Coronary artery (tissue), 2 donors: ENCODE measurements around the gene SLC5A4.
"Not testable (repeated sequence)": the region's sequence is repeated elsewhere in the genome, so short reads cannot be mapped to it uniquely, and the experiment has no call there.

Source experiments
- DNase-seq: peaks from one replicate; pipeline ENCODE4 v3.0.0-alpha.2; 2017; ENCODE audit warnings: low spot score
- H3K27ac ChIP-seq, 2 donors: fragments of 200-600 bp; sonication (generic); one replicate each; pipeline ENCODE4 v1.5.1; 2016 to 2019
- H3K4me3 ChIP-seq: fragments of 200-600 bp; sonication (generic); 2 replicates; pipeline ENCODE4 v1.5.1; 2016; ENCODE audit warnings: mild to moderate bottlenecking, moderate library complexity
- TF ChIP-seq, protein P1 (sequence below): fragments of 200-600 bp; sonication (generic); IDR thresholded peaks from one replicate; pipeline ENCODE4 v1.5.1; 2019; ENCODE audit warnings: antibody characterized with exemption

The SLC5A4 gene

DNA sequence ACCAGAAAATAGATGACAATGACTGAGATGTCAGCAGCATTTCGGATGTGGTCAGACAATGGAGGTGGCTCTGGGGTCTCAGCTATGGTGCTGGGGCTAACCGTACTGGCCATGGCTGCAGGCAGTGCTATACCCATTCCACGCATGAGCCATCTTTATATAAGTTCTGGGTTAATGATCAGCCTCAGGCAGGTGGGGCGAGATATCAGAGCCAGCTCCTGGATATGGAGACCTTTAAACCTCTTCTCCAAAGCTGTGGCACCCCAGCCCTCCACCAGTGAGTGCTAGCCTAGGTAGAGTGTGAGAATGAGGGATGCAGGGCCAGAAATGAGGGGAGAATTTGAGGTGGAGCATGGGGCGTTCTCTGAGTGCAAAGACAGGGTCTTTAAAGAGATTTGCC, at the start of gene SLC5A4:
TSS of gene SLC5A4 (minus strand) at position 131 of the 400 bp plus-strand sequence. CDS start at position 113, 18 bp downstream.
- TF ChIP-seq, protein P1, sequence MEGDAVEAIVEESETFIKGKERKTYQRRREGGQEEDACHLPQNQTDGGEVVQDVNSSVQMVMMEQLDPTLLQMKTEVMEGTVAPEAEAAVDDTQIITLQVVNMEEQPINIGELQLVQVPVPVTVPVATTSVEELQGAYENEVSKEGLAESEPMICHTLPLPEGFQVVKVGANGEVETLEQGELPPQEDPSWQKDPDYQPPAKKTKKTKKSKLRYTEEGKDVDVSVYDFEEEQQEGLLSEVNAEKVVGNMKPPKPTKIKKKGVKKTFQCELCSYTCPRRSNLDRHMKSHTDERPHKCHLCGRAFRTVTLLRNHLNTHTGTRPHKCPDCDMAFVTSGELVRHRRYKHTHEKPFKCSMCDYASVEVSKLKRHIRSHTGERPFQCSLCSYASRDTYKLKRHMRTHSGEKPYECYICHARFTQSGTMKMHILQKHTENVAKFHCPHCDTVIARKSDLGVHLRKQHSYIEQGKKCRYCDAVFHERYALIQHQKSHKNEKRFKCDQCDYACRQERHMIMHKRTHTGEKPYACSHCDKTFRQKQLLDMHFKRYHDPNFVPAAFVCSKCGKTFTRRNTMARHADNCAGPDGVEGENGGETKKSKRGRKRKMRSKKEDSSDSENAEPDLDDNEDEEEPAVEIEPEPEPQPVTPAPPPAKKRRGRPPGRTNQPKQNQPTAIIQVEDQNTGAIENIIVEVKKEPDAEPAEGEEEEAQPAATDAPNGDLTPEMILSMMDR, result no peak
- no peak within 1 kb of the TSS for H3K4me3 ChIP-seq
- no peak for DNase-seq
- no peak within 1 kb of the TSS for H3K27ac ChIP-seq

DNA sequence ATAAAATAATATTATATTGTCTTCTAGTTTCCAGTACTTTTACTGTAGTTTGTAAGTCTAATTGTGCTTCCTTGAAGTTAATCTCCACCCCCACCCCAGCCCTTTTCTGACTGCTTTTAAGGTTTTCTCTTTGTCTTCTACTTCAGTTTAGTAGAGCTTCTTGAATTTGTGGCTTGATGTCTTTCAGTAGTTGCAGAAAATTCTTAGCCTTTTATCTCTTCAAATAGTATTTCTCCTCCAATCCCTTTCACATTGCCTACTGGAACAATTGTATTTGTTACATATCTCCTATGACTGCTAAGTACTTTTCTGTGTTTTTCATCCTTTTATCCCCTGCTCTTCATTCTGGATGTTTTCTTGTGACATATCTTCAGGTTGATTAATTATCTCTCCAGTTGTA, 38.8 kb upstream of the SLC5A4 start:
- not testable (repeated sequence) for H3K4me3 ChIP-seq, H3K27ac ChIP-seq, DNase-seq

DNA sequence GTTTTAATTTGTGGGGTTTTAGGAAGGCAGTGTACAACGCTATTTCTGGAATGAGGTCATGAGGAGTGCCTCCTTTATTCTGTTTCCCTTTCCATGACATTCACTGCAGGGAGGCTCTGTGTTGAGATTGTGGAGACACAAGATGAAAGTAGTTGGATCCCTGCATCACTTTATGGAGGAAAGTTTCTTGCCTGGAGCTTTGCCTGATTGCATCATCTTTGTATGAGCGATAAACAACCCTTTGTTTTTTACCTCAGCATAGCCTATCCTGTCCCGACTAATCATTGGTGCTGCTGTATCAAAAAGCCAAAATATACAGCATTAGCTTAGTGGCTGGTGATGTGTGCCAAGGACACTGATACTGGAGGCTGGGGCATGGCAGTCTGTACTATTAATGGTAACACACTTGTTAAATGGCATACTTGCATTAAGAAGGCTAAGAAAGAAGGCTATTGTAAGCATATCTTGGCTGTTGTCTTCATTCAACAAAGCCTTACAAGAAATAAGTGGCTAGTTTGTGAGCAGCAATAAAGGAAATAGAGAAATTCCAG, 31.2 kb upstream of the SLC5A4 start:
- no peak overlapping the region for H3K4me3 ChIP-seq
- no peak for DNase-seq
- H3K27ac ChIP-seq, result no peak overlapping the region
- TF ChIP-seq, protein P1, result no peak

DNA sequence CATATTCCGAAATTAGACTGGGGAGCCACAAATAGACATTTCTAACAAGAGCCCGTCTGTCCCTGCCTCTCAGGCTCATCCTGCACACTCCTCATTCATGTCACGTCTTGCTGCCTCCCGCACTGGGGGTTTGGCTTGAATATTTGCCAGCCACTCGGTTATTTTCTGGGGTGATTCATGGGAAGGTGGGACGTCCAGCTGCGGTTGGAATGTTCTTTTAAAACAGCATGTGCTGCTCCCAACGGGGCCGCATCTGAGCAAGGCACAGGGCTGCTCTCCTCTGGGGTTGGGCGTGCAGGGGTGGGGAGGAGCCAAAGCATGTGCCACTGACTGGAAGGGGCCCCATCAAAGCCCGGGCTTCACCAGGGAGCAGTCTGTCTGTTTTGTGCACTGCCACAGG, 25.9 kb upstream of the SLC5A4 start:
- no peak for DNase-seq
- Histone ChIP-seq H3K4me3 (no peak overlapping the region), H3K27ac (no peak overlapping the region)
- TF ChIP-seq, protein P1, result no peak

DNA sequence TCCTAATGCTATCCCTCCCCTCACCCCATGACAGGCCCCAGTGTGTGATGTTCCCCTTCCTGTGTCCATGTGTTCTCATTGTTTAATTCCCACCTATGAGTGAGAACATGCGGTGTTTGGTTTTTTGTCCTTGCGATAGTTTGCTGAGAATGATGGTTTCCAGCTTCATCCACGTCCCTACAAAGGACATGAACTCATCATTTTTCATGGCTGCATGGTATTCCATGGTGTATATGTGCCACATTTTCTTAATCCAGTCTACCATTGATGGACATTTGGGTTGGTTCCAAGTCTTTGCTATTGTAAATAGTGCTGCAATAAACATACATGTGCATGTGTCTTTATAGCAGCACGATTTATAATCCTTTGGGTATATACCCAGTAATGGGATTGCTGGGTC, 20.2 kb upstream of the SLC5A4 start:
- not testable (repeated sequence) for H3K4me3 ChIP-seq, H3K27ac ChIP-seq, DNase-seq

DNA sequence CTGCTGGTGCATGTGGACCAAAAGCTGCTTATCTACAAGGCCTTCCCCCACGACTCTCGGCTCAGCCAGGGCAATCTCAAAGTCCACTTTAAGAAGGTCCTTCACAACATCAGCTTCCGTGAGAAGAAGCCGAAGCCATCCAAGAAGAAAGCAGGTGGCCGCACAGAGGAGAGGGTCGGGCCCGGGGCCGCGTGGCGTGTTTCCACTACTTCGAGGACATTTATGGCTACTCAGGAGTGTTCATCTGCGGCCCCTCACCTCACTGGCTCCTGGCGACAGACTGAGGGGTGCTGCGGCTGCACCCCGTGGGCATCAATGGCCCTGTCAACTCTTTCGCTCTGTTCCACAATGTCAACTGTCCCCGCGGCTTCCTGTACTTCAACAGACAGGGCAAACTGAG, 16.2 kb upstream of the SLC5A4 start:
- no peak for DNase-seq
- H3K27ac ChIP-seq, result no peak overlapping the region
- TF ChIP-seq, protein P1, result no peak
- no peak overlapping the region for H3K4me3 ChIP-seq

DNA sequence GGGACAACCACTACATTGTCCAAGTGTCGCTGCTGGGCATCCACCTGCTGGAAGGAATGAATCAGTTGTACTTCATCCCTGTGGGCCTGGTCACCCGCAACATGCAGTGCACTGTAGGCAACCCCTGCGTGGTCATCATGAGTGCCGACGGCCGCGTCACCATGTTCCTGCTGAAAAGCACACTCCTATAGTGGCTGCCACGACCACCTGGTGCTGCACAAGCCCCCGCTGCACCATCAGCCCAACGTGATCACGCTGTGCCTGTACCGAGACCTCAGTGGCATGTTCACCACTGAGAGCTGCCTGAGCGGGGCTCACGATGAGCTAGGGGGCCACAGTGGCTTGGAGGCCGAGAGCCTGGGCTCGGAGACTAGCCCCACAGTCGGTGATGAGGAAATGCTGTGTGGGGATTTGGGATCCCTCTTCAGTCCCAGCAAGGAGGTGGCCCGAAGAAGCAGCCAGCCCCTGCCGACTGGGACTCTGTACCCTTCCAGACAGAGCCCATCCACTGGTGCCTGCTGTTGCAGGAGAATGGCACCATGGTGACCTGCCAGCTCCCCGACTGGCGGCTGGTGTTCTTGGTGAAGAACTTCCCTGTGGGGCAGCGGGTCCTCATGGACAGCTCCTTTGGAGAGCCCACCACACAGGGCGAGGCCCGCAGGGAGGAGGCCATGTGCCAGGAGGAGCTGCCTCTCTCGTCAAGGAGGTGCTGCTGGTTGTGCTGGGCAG, 15.7 kb upstream of the SLC5A4 start:
- DNase-seq, result no peak
- TF ChIP-seq, protein P1, result no peak
- H3K27ac ChIP-seq, result no peak overlapping the region
- H3K4me3 ChIP-seq, result no peak overlapping the region

DNA sequence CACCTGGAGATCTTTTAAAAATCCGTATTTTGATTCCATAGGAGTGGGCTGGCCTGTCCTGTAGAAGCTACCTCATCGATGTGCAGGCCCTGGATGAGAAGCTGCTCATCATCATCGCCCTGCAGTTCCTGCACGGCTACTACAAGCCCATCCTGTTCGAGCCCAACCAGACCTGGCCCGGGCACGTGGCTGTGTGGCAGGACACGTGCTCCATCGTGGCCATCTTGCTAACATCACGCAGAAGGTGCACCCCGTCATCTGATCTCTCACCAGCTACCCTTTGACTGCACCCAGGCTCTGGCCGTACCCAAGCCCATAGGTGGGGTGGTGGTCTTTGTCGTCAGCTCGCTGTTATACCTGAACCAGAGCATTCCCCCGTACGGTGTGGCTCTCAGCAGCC, 14.2 kb upstream of the SLC5A4 start:
- H3K27ac ChIP-seq, result no peak overlapping the region

More for the DNA sequence above, 14.2 kb upstream of the SLC5A4 start:
- TF ChIP-seq, protein P1, result no peak
- no peak overlapping the region for H3K4me3 ChIP-seq
- DNase-seq, result no peak
